ENCODE data around the gene MARCHF2. TPM values are rescaled to one million over a fixed set of nuclear protein-coding genes. Genes with fewer than 3 reads are reported as not detected.

MARCHF2 gene
- total RNA-seq, 2 experiments from 2014 or later = 20.0 to 22.2 TPM

DNA sequence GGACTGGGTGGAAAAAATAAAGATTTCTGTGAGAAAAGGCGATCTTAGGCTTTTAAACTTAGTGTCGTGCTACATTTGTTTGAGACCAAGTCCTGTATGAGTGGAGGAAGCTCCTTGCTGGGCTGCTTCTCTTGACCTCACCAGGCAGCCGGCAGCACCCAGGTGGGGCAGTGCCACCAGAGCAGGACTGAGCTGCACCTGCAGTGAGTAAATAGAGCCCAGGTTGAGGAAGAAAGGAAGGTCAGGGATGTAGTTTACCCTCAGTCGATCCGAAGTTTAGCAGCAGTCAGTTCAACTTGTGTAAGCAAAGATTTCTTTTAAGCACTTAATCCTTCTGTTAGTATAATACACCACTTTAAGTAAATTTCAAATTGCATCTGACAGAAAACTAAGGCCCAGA is 45.3 kb downstream of the MARCHF2 start:
- no peak for DNase-seq
- H3K9me3 Mint-ChIP-seq = no peaks in the 10 kb centered on the region
- Histone ChIP-seq H3K4me3 (ENCODE audit: low read length) (no peak overlapping the region), H3K27me3 (ENCODE audit: control insufficient read depth in 1 of 2, insufficient read depth in 2 of 2, low read length in 2 of 2) (no peaks in the 10 kb centered on the region), H3K36me3 (ENCODE audit: insufficient read depth, low read length) (peaks cover 81% of the 10 kb centered on the region), H3K4me1 (ENCODE audit: insufficient read depth, low read length) (peaks cover 42% of the 10 kb centered on the region), H3K27ac (ENCODE audit: low read depth in 1 of 2, low read length in 2 of 2) (no peak overlapping the region), H3K9me3 (ENCODE audit: control insufficient read depth in 1 of 2, insufficient read depth in 1 of 2, low read length in 2 of 2) (no peaks in the 10 kb centered on the region)
- POLR2A ChIA-PET = interaction anchor here (3.3 kb wide), 1 partner anchor 14 kb away, joined by 15 read pairs; the partner anchor contains the start of gene HNRNPM
- TF ChIP-seq CTCF (IDR thresholded peaks at IDR 0.05) = no peak
- no peak for ATAC-seq (ENCODE audit: poor library complexity)
- peaks cover 95% of the 10 kb centered on the region for H3K36me3 Mint-ChIP-seq (ENCODE audit: low read depth)
- CTCF ChIA-PET = no interaction called here
- intact Hi-C loops (cut with DNase I, micrococcal nuclease) = no loop called here
- H3K27me3 Mint-ChIP-seq = no peaks in the 10 kb centered on the region
- peak overlapping the region; percentile 46 for H3K4me3 Mint-ChIP-seq
- no peak overlapping the region for H3K27ac Mint-ChIP-seq
- H3K4me1 Mint-ChIP-seq (ENCODE audit: low read depth) = peaks cover 95% of the 10 kb centered on the region

- Mint-ChIP-seq H3K27me3 (no peaks in the 10 kb centered on the region), H3K4me1 (ENCODE audit: low read depth) (peaks cover 92% of the 10 kb centered on the region), H3K4me3 (no peak overlapping the region), H3K27ac (no peak overlapping the region), H3K9me3 (no peaks in the 10 kb centered on the region), H3K36me3 (ENCODE audit: low read depth) (peaks cover 96% of the 10 kb centered on the region)
- Histone ChIP-seq H3K27ac (ENCODE audit: low read depth in 1 of 2, low read length in 2 of 2) (no peak overlapping the region), H3K27me3 (ENCODE audit: control insufficient read depth in 1 of 2, insufficient read depth in 2 of 2, low read length in 2 of 2) (no peaks in the 10 kb centered on the region), H3K36me3 (ENCODE audit: insufficient read depth, low read length) (peaks cover 84% of the 10 kb centered on the region), H3K9me3 (ENCODE audit: control insufficient read depth in 1 of 2, insufficient read depth in 1 of 2, low read length in 2 of 2) (no peaks in the 10 kb centered on the region), H3K4me3 (ENCODE audit: low read length) (no peak overlapping the region), H3K4me1 (ENCODE audit: insufficient read depth, low read length) (peaks cover 37% of the 10 kb centered on the region)
- intact Hi-C loops (cut with DNase I, micrococcal nuclease) = no loop called here
- ATAC-seq (ENCODE audit: poor library complexity) = no peak
- ChIA-PET POLR2A (no interaction called here), CTCF (no interaction called here)
- no peak for DNase-seq
- no peak for TF ChIP-seq CTCF (IDR thresholded peaks at IDR 0.05)
Measured at GRCh38 chr19:8459095-8459494, 46.0 kb downstream of the MARCHF2 start.

- no peaks in the 10 kb centered on the region for H3K27me3 ChIP-seq (ENCODE audit: control insufficient read depth in 1 of 2, insufficient read depth in 2 of 2, low read length in 2 of 2)
- Mint-ChIP-seq H3K27ac (peak overlapping the region; percentile 22), H3K4me3 (no peak overlapping the region), H3K36me3 (ENCODE audit: low read depth) (peaks cover 96% of the 10 kb centered on the region), H3K4me1 (ENCODE audit: low read depth) (peaks cover 86% of the 10 kb centered on the region), H3K9me3 (no peaks in the 10 kb centered on the region), H3K27me3 (no peaks in the 10 kb centered on the region)
- DNase-seq = no peak
- H3K36me3 ChIP-seq (ENCODE audit: insufficient read depth, low read length) = peaks cover 88% of the 10 kb centered on the region
- peaks cover 32% of the 10 kb centered on the region for H3K4me1 ChIP-seq (ENCODE audit: insufficient read depth, low read length)
- intact Hi-C loops (cut with DNase I, micrococcal nuclease) = no loop called here
- no peak for TF ChIP-seq CTCF (IDR thresholded peaks at IDR 0.05)
- CTCF ChIA-PET = interaction anchor here (1.0 kb wide), 1 partner anchor 46 kb away, joined by 3 read pairs; no protein-coding TSS in a partner anchor
- ATAC-seq (ENCODE audit: poor library complexity) = no peak
- no peak overlapping the region for H3K4me3 ChIP-seq (ENCODE audit: low read length)
- no peak overlapping the region for H3K27ac ChIP-seq (ENCODE audit: low read depth in 1 of 2, low read length in 2 of 2)
- POLR2A ChIA-PET = interaction anchor here (1.4 kb wide), 1 partner anchor 28 kb away, joined by 4 read pairs; no protein-coding TSS in a partner anchor
- H3K9me3 ChIP-seq (ENCODE audit: control insufficient read depth in 1 of 2, insufficient read depth in 1 of 2, low read length in 2 of 2) = no peaks in the 10 kb centered on the region
Measured at GRCh38 chr19:8459520-8460270, 46.6 kb downstream of the MARCHF2 start.

Measured in CD4-positive, alpha-beta T cell (primary cell).